HG03196 (cell line): Measurements from ENCODE around the gene IP6K3.

Experiments
- ATAC-seq: cut with Tn5 transposase; IDR thresholded peaks from one replicate; pipeline ENCODE4 v1.9.1; 2021; ENCODE audit not compliant: unreplicated experiment

Gene IP6K3

DNA sequence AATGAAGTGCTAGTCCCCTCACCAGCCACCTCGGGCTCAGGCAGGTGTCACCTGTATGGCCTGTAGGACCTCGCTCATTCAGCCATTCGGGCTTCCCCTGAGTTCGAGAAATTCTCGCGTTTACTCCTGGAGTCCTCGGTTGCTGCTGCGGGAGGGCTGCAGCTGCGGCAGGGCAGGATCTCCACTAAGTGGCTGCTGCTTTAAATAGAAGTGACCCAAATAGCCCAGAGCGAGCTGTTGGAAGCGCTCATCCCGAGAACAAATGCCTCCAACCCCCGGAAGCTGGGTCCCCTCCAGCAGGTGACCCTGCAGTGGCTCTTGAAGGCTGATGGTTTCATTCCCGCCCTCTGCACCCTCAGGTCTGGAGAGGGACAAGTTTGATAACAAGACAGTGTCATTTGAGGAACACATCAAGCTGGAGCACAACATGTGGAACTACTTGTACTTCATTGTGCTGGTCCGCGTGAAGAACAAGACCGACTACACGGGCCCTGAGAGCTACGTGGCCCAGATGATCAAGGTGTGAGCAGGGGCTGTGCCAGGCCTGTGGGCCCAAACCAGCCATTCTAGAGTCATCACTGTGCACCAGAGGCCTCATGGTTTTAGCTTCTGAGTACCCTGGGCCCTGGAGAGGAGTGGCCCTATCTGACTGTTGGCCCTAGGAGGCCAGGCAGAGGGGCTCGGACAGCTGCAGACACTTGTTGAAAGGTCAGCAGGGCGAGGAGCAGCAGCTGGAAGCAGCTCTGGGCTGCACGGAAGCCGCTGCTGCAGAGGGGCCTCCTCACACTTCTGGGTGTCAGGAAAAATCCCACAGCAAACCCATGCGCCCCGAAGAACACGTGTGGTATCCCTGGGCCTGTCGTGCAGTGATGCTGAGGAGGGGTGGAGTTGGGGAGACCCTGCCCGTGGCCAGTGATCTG, 53.3 kb downstream of the IP6K3 start:
- no peak for ATAC-seq

DNA sequence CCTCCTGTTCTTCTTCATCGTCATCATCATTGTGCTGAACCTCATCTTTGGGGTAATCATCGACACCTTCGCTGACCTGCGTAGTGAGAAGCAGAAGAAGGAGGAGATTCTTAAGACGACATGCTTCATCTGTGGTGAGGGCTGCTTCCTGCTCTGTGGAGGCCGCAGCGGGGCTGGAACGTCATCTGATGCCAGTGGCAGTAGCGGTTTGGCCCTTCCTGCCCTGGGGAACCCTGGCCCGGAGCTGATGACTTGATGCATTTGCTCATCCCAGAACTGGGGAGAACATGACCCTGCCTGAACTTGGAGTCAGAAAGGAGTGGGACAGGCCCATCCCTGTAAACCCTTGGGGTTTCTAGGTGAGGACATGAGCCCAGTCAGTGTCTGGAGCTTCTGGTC, 53.9 kb downstream of the IP6K3 start:
- no peak for ATAC-seq

DNA sequence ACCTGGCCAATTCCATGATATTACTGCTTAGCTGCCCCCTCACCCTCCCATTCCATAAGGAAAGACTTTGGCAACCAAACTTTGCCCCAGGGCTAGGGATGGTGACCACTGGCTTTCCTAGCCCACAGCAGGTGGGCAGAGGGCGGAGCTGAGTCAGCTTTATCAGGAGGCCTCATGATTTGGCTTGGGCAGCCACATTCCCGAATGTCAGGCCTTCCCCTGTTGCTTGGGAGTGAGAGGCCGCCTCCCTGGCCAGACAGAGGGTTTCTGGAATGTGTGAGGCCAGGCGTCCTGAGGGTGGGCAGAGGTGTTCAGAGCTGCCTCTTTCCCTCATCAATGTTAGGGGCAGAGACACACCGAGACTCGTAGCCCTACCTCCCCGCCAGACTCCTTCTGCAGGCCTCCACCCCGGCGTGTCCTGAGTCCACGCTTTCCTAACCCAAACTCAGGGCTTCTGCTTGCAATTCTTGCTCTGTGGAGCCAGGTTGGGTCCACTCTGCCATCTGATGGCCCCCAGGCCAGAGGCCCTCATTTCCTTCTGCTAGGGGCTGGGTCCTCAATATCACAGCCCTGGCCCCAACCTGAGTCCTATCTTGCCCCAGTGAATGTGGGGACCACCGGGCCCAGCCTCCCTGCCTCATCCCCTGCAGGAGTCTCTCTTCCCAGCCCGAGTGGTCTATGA, 54.5 kb downstream of the IP6K3 start:
- no peak for ATAC-seq

DNA sequence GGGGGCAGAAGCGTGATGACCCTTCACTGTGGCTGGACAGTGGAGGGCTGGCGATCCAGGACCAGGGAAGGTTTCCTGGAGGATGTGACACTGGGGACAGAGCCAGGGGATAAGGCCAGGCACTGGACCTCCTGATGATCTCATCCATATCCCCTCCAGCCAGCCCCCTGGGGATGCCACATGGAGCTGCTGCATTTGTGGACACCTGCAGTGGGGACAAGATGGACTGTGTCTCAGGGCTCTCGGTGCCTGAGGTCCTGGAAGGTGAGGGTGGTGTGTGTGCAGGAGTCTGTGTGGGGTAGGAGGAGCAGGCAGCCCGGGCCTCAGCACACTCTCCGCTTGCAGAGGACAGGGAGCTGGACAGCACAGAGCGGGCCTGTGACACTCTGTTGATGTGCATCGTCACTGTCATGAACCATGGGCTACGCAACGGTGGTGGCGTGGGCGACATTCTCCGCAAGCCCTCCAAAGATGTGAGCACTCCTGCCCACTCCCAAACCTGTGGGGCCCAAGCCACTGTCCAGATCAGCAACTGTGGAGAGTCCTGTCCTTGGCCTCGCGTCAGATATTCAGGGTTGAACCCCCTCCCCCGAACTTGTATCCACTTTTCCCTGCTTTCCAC, 55.1 kb downstream of the IP6K3 start:
- ATAC-seq, result no peak

DNA sequence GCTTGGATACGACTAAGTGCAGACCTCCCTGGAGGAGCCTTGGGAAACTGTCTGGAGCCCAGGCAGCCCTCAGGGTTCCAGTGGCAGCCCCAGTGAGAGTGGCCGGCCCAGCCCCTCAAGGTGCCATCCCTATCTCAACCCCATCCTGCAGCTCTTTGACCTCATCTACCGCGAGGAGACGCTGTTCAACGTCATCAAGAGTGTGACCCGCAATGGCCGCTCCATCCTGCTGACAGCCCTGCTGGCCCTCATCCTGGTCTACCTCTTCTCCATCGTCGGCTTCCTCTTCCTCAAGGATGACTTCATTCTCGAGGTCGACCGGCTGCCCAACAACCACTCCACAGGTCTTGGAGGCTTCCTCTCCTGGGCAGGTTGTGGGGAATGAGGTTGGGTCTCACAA, 55.9 kb downstream of the IP6K3 start:
- no peak for ATAC-seq

DNA sequence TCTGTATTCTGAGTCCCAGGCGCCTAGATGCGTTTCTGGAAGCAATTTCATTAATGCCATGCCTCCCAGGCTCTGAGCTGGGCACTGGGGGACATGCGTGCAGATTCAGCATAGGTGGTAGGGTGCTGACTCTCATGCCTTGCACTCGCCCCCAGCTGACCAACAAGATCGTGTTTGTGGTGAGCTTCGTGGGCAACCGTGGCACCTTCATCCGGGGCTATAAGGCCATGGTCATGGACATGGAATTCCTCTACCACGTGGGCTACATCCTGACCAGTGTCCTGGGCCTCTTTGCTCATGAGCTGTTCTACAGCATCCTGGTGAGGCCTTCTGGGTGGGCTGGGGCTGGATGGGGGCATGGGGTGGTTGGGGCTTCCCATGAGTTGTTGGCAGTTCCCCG, 56.8 kb downstream of the IP6K3 start:
- ATAC-seq, result no peak

DNA sequence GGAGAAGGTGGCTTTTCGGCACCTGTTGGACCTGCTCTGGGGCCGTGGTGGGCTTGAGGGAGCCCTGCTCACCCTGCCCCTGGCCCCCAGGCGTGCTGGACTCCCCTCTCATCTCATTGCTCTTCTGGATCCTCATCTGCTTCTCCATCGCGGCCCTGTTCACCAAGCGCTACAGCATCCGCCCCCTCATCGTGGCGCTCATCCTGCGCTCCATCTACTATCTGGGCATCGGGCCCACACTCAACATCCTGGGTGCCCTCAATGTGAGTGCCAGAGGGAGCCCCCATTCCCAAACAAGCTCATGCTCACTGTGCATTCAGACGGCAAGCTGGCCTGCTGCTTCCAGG, 57.6 kb downstream of the IP6K3 start:
- ATAC-seq, result no peak

DNA sequence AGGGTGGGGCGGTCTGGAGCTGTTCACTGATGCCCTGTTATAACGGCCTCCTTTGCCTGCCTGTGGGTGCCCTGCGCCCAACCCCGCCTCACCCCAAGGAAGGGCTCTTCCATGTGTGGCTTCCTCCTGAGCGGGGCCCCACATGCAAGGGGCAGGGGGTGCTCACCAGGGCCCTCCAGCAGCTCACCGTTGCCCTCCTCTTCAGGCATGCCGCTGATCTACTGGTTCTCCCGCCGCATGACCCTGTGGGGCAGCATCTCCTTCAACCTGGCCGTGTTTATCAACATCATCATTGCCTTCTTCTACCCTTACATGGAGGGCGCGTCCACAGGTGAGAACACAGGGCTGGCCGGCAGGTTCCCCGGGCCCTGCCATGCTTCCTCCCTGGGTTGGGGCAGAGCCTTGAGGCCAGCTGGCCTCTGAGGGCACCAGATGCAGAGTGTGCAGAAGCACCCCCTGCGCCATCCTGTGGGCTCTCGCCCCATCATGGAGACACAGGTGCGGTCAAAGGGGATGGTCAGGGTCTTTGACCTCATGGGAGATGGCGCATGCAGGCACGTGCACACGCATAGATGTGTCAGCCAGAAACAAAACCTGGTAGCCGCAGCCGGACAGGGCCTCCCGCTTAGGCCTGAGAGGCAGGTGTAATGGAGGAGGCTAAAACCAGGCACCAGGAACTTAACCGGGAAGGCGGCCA, 58.1 kb downstream of the IP6K3 start:
- ATAC-seq, result no peak

DNA sequence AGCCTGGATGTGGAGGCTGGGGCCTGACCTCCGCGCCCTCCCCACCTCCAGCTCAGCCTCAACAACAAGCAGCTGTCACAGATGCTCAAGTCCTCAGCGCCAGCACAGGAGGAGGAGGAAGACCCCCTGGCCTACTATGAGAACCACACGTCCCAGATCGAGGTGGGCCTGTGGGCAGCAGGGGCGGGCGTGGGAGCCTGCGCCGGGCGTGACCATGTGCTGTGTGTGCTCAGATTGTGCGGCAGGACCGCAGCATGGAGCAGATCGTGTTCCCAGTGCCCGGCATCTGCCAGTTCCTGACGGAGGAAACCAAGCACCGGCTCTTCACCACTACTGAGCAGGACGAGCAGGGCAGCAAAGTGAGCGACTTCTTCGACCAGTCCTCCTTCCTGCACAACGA, 58.7 kb downstream of the IP6K3 start:
- no peak for ATAC-seq

DNA sequence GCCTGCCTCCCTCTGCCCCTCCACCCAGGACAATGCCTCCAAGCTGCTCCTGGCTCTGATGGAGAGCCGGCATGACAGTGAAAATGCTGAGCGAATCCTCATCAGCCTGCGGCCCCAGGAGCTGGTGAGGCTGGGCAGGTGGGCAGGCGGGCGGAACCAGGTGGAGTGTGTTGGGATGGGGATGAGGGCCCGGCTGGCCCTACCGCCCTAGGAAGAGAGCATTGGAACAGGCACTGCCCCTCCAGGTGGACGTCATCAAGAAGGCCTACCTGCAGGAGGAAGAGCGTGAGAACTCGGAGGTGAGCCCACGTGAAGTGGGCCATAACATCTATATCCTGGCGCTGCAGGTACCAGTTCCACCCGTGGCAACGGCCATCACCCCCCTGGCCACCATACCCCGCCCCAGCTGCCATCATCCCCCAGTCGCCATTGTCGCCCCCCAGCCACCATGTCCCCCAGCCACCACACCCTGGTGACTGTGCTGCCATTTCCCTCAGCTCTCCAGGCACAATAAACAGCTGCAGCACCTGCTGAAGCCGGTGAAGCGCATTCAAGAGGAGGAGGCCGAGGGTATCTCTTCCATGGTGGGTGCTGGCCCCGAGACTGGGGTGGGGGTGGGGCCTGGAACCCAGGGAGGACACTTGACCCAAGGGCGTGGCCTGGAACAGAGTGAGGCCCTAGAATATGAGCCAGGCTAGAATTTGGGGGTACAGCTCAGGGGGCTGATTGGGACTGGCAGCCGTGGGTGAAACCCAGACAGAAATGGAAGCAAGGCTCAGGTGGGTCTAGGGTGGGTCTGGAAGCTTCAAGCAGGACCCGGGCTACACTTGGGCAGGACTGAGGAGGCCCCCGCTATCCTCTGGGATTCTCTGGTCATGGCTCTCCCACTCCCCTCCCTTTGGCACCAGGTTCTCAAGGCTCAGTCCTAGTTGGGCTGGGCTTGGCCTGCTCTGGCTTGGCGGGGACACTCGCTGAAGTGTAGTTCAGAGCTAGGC, 59.4 kb downstream of the IP6K3 start:
- ATAC-seq, result no peak

DNA sequence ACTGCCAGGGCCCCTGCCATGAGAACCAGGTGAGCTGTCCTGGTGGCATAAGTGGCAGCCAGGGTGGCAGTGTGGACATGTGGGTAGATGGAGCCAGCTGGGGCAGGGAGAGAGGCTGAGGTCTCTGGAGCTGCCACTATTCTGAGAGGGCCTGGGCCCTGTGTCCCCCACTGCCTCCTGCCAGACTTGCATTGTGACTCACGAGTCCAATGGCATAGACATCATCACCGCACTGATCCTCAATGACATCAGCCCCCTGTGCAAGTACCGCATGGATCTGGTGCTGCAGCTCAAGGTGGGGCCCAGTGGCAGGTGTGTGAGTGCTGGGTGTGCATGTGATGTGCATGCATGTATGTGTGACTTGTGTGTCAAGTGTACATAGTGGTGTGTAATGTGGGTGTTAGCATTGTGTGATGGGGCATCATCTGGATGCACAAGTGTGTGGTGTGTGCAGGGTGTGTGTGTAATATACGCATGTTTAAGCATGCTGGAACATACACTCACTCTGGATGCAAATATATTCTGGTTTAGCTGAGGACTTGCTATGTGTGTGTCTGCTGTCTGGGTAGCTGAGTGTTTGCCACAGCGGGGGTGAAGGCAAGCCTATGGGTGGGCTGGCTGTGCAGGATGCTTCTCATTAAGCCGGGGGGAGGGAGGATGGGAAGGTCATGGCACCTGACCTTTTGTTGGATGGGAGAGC, 60.3 kb downstream of the IP6K3 start:
- ATAC-seq, result no peak

DNA sequence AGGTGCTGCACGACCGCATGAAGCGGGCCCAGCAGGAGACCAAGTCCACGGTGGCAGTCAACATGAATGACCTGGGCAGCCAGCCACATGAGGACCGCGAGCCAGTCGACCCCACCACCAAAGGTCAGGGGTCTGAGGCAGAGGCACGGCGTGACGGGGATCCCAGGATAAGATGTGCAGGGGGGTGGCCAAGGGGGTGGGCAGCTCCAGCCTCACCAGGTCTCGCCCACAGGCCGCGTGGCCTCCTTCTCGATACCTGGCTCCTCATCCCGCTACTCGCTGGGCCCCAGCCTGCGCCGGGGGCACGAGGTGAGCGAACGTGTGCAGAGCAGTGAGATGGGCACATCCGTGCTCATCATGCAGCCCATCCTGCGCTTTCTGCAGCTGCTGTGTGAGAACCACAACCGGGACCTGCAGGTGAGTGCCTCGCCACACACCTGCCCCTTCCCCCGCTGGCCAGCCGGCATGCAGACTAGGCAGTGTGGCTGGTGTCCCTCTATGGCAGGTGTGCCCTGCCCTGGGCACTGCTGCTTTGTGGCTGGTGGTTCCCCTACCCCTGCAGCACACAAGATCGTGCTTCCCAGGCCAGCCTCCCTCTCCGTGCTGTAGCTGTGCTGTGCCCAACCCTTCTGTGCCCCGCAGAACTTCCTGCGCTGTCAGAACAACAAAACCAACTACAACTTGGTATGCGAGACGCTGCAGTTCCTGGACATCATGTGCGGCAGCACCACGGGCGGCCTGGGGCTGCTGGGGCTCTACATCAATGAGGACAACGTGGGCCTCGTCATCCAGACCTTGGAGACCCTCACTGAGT, 61.1 kb downstream of the IP6K3 start:
- no peak for ATAC-seq

DNA sequence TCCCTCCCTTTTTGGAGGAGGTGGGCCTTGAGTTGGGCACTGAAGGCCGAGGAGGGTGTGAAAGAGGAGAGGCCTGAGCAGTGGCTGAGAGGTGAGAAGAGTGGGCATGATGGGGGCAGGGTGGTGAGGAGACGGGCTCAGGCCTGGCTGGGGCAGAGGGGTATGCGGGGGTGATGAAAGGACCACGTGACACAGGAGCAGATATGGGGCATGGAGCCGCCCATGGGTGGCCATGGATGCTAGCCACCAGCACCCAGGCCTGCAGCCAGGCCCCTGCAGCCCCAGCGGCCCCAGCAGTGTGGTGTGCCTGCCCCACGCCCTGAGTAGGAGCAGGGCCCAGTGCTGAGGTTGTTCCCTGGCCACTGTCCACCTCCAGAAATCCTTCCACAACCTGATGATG, 61.7 kb downstream of the IP6K3 start:
- no peak for ATAC-seq

DNA sequence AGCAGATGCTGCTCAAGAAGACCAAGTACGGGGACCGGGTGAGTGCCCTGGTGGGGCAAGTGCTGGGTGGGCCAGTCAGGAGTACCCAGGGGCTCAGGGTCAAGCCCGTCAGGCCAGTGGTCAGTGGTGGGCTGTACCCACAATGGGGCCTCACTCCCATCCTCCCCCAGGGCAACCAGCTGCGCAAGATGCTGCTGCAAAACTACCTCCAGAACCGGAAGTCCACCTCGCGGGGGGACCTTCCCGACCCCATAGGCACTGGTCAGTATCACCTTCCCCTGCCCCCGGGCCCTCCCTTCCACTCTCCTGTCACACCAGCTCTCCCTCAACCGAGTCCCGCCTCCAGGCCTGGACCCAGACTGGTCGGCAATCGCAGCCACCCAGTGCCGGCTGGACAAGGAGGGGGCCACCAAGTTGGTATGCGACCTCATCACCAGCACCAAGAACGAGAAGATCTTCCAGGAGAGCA, 62.2 kb downstream of the IP6K3 start:
- ATAC-seq, result no peak

DNA sequence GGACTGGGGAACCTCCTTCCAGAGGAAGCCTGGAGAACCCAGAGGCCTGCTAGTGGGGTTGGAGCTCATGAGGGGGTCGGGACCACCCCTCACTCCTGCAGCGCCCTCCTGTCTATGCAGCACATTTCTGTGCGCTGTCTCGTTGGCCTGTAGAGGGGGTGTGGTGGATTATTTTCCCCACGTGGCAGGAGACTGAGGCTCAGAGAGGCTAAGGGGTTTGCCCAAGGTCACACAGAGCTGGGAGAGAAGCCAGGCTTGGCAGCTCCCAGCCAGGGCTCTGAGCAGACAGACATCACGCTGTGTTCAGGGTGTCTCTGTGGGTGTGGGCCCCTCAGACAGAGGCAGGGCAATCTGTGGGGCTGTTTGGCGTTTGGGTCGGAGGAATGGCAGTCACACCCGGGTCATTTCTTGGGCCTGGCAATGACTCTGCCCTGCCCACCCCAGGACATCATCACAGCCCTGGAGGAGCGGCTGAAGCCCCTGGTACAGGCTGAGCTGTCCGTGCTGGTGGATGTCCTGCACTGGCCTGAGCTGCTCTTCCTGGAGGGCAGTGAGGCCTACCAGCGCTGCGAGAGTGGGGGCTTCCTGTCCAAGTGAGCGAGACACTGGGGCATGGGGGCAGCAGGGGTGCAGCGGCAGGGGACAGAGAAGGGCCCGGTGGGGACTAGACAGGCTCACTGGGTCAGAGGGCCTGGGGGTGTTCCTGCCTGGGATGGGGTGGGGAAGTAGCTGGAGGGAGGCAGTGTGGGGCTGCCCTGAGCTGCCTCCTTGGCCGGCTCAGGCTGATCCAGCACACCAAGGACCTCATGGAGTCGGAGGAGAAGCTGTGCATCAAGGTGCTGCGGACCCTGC, 62.9 kb downstream of the IP6K3 start:
- no peak for ATAC-seq

DNA sequence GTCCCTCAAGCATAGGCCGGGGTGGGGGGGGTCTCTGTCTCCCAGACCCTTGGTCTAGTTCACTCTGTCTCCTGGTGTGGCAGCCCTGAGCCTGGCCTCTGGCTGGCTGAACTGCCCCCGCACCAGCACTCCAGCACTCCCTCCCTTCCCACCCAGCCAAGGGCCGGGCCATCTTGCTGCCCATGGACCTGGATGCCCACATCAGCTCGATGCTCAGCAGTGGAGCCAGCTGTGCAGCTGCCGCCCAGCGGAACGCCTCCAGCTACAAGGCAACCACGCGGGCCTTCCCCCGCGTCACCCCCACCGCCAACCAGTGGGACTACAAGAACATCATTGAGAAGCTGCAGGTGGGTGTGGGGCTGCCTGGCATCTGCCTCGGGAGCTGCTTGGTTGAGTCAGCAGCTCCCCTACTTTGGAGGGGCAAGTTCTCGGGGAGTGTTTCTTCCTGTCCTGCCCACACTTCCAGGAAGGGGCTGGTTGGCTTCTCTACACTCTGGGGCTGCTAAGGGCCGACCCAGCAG, 63.6 kb downstream of the IP6K3 start:
- ATAC-seq, result no peak

DNA sequence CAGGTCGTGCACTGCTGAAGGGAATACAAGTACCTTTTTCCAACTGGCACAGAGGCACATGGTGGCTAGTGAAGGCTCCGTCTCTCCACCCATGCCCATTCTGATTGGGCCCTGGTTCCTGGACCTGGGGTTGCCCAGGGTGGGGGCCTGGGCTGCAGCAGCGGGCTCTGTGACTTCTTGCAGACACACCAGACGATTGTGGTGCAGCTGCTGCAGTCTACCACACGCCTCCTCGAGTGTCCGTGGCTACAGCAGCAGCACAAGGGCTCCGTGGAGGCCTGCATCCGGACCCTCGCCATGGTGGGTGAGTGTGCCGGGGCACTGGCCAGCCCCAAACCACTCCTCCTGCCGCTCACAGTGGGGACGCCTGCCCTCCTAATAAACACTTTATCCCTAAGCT, 64.4 kb downstream of the IP6K3 start:
- ATAC-seq, result no peak

DNA sequence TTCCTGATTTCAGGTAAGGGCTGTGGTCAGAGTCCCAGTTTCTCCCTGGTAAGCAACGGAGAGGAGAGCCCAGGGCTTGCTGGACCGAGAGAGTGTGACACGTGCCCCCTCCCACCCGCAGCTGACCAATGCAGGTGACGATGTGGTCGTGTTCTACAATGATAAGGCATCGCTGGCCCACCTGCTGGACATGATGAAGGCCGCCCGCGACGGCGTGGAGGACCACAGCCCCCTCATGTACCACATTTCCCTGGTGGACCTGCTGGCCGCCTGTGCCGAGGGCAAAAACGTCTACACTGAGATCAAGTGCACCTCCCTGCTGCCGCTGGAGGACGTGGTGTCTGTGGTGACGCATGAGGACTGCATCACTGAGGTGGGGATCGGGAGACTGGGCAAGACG, 66.9 kb downstream of the IP6K3 start:
- no peak for ATAC-seq
